GOT3 (cell line): Measurements from ENCODE around the gene AP3M1.
"Not testable (repeated sequence)": the region's sequence is repeated elsewhere in the genome, so short reads cannot be mapped to it uniquely, and the experiment has no call there.

Source experiments
- DNase-seq: peaks from one replicate; lab custom pipeline; 2025; ENCODE audit warnings: mixed read lengths; lab: John Stamatoyannopoulos, UW

The AP3M1 gene

GRCh38 chr10:74163319-74164068 is 12.9 kb upstream of the AP3M1 start:
- DNase-seq, result no peak

- DNase-seq, result no peak
Measured at GRCh38 chr10:74160013-74160412, 9.4 kb upstream of the AP3M1 start.

GRCh38 chr10:74156919-74157289 is 6.3 kb upstream of the AP3M1 start:
- no peak for DNase-seq

- no peak for DNase-seq
Measured at GRCh38 chr10:74153676-74154075, 3.0 kb upstream of the AP3M1 start.

GRCh38 chr10:74153123-74153522 is 2.5 kb upstream of the AP3M1 start:
- no peak for DNase-seq

GRCh38 chr10:74151879-74152722 is 1.5 kb upstream of the AP3M1 start:
- DNase-seq, result no peak

- DNase-seq, result peak; percentile 91
Measured at GRCh38 chr10:74150990-74151878, 606 bp upstream of the AP3M1 start, which contains the start of gene ADK. ADK (plus strand) TSS chr10:74151221; CDS start chr10:74151279, 58 bp downstream.

- DNase-seq, result not testable (repeated sequence)
Measured at GRCh38 chr10:74146980-74147379, 3.6 kb downstream of the AP3M1 start.

- DNase-seq, result no peak
Measured at GRCh38 chr10:74145133-74145532, 5.5 kb downstream of the AP3M1 start.

GRCh38 chr10:74140553-74140952 is 10.1 kb downstream of the AP3M1 start:
- DNase-seq, result no peak

GRCh38 chr10:74139981-74140380 is 10.6 kb downstream of the AP3M1 start:
- no peak for DNase-seq

GRCh38 chr10:74138596-74138995 is 12.0 kb downstream of the AP3M1 start:
- DNase-seq, result not testable (repeated sequence)

GRCh38 chr10:74137992-74138391 is 12.6 kb downstream of the AP3M1 start:
- DNase-seq, result no peak

- DNase-seq, result no peak
Measured at GRCh38 chr10:74135452-74135851, 15.2 kb downstream of the AP3M1 start.

GRCh38 chr10:74133923-74134820 is 16.5 kb downstream of the AP3M1 start:
- DNase-seq, result no peak

GRCh38 chr10:74123081-74123480 is 27.5 kb downstream of the AP3M1 start:
- DNase-seq, result no peak

- DNase-seq, result no peak
Measured at GRCh38 chr10:74122060-74122459, 28.6 kb downstream of the AP3M1 start.

GRCh38 chr10:74121368-74121767 is 29.3 kb downstream of the AP3M1 start:
- DNase-seq, result no peak

GRCh38 chr10:74120911-74121310 is 29.7 kb downstream of the AP3M1 start:
- DNase-seq, result no peak

- DNase-seq, result no peak
Measured at GRCh38 chr10:74118804-74119203, 31.8 kb downstream of the AP3M1 start.

- DNase-seq, result no peak
Measured at GRCh38 chr10:74117738-74118137, 32.9 kb downstream of the AP3M1 start.
